HG02981 (cell line): Measurements from ENCODE around the gene BCL2L11.

ENCODE experiments used
- ATAC-seq: cut with Tn5 transposase; IDR thresholded peaks from one replicate; pipeline ENCODE4 v1.9.1; 2021; ENCODE audit warnings: mild to moderate bottlenecking, moderate library complexity; ENCODE audit not compliant: unreplicated experiment

BCL2L11 gene

GRCh38 chr2:111167076-111167862 lies 46.6 kb downstream of the BCL2L11 start:
- no peak for ATAC-seq

DNA sequence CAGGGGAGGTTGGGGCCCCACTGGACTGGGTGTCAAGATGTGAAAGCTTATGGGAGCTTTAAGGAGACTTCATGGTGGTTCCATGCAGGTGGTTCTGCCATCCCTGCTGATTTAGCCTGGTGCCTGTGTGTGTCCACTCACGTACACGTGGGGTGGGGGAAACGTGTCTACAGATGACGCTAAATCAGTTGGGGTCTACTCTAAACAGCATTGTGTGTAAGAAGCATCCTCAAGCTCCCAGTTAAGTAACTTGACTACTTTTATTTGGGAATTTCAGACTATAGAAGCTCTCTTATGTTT lies 47.1 kb downstream of the BCL2L11 start:
- no peak for ATAC-seq

DNA sequence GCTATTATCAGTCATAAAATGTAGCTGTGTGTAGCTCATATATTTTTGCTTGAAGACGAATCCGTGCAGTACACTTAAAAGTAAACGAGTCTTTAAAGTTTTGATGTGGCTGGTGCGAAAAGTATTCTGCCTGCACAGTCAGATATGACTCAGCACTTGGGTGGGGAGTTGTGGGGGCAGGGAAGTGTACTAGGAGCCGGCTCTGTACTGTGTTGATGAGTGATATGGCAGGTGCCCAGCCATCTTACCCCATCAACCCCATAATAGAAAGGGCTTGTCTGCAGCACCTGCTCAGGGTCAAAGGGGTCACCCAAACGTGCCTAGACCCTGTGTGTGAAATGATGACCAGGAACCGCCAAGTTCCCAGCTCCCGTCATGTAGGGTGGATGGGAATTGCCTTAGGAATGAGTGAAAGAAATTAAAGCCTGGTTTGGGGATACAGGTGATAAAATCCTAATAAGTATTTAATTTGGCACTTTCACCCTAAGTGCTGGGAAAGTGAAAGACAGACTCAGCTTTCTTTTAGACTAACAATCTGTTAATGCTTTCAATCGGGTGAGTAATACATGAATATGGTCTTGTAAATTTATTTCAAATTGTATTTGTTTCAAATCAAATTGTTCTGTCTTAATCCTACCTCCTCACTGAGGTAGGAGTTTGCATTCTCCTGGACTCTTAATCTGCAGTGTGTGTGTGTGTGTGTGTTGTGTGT lies 48.0 kb downstream of the BCL2L11 start:
- ATAC-seq, result peak; percentile 70

DNA sequence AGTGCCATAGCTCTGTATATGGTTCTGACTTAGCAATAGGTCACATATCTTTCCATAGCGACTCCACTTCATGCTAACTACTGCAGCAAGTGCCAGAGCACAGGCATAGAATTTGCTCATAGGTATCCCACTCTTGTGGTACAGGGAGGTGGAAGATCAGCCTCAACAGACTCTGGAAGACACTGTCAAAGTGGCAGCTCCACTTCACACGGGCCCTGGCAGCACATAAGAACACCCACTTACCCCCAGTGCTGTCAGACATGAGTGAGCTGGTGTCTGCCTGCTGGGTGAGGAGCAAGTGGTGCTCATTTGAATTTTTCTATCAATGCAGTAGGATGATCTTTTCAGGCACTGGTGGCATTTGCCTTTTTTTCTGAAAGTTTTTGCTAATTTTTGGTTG lies 48.6 kb downstream of the BCL2L11 start:
- ATAC-seq, result no peak

- no peak for ATAC-seq
Observed at GRCh38 chr2:111169924-111170323, 49.2 kb downstream of the BCL2L11 start.

GRCh38 chr2:111171337-111171930 lies 50.7 kb downstream of the BCL2L11 start:
- no peak for ATAC-seq

DNA sequence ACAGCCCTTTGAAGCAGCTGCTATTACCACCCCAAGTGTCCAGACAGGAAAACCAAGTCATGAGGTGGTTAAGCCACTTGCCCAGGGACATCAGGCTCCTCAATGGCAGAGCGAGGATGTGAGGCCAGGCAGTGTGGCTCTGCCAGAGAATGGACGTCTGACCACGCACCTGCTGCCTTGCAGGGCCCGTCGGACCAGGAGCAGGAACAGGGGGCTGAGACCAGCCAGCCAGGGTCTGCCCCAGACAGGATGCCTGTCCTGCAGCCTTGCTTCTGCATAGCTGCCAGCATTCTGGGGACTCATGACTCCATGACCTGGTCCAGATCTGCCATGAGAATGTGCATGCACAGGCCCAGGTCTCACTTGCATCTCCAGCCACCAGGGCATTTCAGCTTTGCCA lies 52.0 kb downstream of the BCL2L11 start:
- no peak for ATAC-seq

GRCh38 chr2:111173338-111173737 lies 52.6 kb downstream of the BCL2L11 start:
- no peak for ATAC-seq

DNA sequence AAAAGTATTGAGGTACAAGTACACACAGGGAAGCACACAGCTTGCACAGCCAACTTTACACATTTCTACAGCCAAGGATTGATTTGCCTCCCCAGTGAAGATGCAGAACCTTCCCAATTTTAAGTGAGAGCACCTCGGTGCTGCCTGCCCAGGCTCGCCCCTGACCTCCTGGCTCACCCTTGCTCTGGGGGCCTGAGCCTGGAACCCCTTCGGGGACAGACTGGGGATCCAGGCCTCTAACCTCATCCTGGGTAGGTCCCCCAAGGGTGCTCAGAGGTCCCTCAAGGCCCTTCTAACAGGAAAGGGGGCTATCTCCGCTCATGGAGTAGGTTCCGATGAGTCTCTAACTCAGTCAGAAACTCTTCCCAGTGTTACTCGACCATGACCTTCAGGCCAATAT lies 53.1 kb downstream of the BCL2L11 start:
- ATAC-seq, result no peak

DNA sequence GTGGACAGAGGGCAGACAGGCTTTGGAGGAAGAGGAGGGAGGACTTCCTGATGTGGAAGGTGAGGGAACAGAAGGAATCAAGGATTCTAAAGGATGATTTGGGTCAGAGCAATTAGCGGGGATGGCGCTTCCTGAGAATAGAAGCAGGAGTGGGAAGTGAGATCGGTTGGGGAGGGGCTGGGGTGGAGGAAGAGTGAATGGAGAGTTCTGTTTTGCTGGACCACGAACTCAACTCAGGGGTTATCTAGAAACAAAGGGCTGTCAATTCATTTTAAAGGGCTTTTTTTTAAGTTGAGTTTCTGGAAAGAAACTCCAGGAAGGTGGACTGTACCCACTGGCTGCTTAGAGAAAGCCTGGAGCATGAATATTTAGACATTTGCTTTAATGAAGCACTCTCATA lies 54.9 kb downstream of the BCL2L11 start:
- no peak for ATAC-seq

- ATAC-seq, result no peak
Observed at GRCh38 chr2:111176388-111176787, 55.7 kb downstream of the BCL2L11 start.

- ATAC-seq, result no peak
Observed at GRCh38 chr2:111176867-111177266, 56.2 kb downstream of the BCL2L11 start.

GRCh38 chr2:111178296-111178695 lies 57.6 kb downstream of the BCL2L11 start:
- ATAC-seq, result no peak

GRCh38 chr2:111178730-111179405 lies 58.2 kb downstream of the BCL2L11 start:
- no peak for ATAC-seq

DNA sequence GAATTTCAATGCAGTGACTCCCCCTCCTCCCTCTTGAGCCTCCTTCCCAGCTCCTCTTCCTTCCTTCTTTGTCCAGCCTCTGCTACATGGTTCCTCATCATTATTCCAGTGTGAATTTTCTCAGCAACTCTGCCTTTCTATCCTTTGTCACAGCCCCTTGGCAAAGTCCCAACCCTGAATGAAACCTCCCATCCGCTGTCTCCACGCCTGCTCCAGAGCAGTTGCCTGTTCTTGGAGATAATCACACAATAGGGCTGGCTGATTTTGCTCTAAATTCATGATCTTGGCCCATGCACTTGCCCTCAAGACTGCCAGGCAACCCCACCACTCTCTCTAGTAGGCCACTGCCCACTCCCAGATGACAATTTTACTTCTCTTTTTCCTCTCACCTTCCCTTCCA lies 61.4 kb downstream of the BCL2L11 start:
- no peak for ATAC-seq

DNA sequence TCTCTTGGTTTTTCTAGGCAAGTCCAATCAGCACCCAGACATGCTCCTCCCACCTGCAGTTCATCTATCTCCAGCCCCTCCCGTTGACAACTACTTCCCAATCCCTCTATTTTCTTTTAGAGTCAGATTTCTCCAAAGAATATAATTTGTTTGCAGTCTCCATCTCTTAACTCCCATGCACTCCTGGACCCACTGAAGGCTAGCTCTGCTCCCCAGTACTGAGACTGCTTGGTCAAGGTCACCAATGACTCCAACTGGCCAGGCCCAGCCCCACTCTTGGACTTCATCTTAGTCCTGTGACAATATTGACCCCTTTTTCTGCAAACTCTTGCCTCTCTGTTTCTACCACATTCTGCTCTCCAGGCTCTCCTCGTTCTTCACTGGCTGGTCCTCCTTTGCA lies 62.0 kb downstream of the BCL2L11 start:
- ATAC-seq, result no peak

DNA sequence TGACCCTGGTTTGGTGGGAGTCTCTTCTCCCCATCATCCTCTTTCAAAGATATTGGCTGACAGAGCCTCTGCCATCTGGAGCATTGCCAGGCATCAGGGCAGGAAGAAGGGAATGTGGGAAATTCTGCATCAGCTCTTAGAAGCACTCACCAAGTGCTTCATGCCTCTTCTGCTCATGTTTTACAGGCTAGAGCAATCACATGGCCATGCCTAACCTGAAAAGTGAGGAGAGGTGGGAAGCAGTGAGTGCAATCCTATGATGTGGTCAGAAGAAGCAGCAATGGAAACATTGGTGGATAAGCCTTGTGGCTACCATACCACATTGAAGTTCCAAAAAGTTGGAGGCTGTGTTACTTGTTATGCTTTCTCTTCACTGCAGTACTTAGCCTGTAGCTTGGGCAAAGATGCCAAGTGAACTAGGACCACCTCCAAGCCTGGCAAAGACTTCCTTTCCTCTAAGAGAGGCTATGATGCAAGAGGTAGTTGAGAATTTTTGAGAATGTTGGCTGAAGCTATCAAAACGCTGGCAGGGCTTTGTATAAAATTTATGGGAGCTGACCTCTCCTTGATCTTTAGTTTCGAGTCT lies 64.1 kb downstream of the BCL2L11 start:
- ATAC-seq, result no peak

- no peak for ATAC-seq
Observed at GRCh38 chr2:111185361-111186022, 64.8 kb downstream of the BCL2L11 start.

DNA sequence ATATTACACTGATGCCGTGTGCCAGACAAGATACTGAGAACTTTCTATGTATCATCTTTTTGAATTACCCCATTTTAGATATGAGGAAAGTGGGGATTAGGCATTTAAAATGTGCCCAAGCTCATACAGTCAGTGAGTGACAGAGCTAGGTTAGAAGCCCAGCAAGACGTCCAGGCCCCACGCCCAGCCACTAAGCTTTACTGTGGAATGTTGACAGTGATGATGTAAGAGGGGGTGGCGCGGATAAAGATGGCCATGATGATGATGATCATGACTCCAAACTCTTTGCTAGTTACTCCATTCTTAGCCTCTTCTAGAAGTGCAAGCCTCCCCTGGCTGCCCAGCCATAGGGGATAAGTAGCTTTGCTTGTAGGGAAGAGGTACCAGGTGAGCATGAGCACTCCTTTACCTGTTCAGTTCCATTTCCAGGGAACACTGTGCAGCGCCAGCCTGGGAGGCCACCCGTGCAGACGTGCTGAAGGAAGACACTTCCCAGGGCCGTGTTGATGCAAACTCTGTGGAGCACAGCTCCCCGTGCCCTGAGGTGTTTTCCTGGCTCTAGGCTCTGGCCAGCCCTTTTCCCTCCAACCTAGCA lies 65.5 kb downstream of the BCL2L11 start:
- no peak for ATAC-seq

GRCh38 chr2:111186933-111187332 lies 66.2 kb downstream of the BCL2L11 start:
- no peak for ATAC-seq
